ENCODE measurements around the gene NALCN.

- TF ChIP-seq CTCF (IDR thresholded peaks at IDR 0.05) (no peak), EZH2 (IDR thresholded peaks at IDR 0.05; ENCODE audit: borderline replicate concordance, insufficient read depth, low read depth, low read length, poor library complexity, severe bottlenecking) (no peak)
Measured at GRCh38 chr13:101453784-101454201, 37.5 kb upstream of the NALCN start.

Data from B cell (primary cell).